BE2C (cell line): ENCODE results near the gene PPP3CA.
"Not testable (repeated sequence)": the region's sequence is repeated elsewhere in the genome, so short reads cannot be mapped to it uniquely, and the experiment has no call there.

Experiments
- DNase-seq: peaks from one replicate; pipeline ENCODE4 v3.0.0-alpha.2; 2020
- H3K27me3 ChIP-seq: fragments of 250-450 bp; sonication (Bioruptor Pico); 2 replicates; pipeline ENCODE4 v1.5.1; 2020; ENCODE audit warnings: mild to moderate bottlenecking
- H3K36me3 ChIP-seq: fragments of 250-450 bp; sonication (Bioruptor Pico); 2 replicates; pipeline ENCODE4 v1.5.1; 2020; ENCODE audit warnings: mild to moderate bottlenecking
- H3K4me1 ChIP-seq: fragments of 250-450 bp; sonication (Bioruptor Pico); 2 replicates; pipeline ENCODE4 v1.5.1; 2020
- H3K4me3 ChIP-seq: 2 replicates; pipeline ENCODE4 v1.5.1; 2011; ENCODE audit warnings: low read depth, low read length
- H3K9me3 ChIP-seq: fragments of 250-450 bp; sonication (Bioruptor Pico); 2 replicates; pipeline ENCODE4 v1.5.1; 2020
- TF ChIP-seq, protein P1 (sequence below): IDR thresholded peaks from 2 replicates; pipeline ENCODE4 v1.5.1; 2012; ENCODE audit warnings: mild to moderate bottlenecking, low read depth, low read length

The PPP3CA gene

GRCh38 chr4:100995671-100996070 lies 351.7 kb downstream of the PPP3CA start:
- Histone ChIP-seq H3K4me3 (no peak overlapping the region), H3K4me1 (no peaks in the 10 kb centered on the region), H3K9me3 (no peaks in the 10 kb centered on the region), H3K36me3 (no peaks in the 10 kb centered on the region), H3K27me3 (no peaks in the 10 kb centered on the region)
- TF ChIP-seq, protein P1, sequence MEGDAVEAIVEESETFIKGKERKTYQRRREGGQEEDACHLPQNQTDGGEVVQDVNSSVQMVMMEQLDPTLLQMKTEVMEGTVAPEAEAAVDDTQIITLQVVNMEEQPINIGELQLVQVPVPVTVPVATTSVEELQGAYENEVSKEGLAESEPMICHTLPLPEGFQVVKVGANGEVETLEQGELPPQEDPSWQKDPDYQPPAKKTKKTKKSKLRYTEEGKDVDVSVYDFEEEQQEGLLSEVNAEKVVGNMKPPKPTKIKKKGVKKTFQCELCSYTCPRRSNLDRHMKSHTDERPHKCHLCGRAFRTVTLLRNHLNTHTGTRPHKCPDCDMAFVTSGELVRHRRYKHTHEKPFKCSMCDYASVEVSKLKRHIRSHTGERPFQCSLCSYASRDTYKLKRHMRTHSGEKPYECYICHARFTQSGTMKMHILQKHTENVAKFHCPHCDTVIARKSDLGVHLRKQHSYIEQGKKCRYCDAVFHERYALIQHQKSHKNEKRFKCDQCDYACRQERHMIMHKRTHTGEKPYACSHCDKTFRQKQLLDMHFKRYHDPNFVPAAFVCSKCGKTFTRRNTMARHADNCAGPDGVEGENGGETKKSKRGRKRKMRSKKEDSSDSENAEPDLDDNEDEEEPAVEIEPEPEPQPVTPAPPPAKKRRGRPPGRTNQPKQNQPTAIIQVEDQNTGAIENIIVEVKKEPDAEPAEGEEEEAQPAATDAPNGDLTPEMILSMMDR = no peak
- no peak for DNase-seq

GRCh38 chr4:100995002-100995401 lies 352.3 kb downstream of the PPP3CA start:
- H3K4me3 ChIP-seq, DNase-seq, H3K27me3 ChIP-seq, H3K9me3 ChIP-seq, H3K36me3 ChIP-seq, H3K4me1 ChIP-seq: not testable (repeated sequence)

- H3K4me3 ChIP-seq, H3K4me1 ChIP-seq, H3K36me3 ChIP-seq, H3K9me3 ChIP-seq, DNase-seq, H3K27me3 ChIP-seq: not testable (repeated sequence)
Observed at GRCh38 chr4:100991332-100992069, 355.8 kb downstream of the PPP3CA start.

DNA sequence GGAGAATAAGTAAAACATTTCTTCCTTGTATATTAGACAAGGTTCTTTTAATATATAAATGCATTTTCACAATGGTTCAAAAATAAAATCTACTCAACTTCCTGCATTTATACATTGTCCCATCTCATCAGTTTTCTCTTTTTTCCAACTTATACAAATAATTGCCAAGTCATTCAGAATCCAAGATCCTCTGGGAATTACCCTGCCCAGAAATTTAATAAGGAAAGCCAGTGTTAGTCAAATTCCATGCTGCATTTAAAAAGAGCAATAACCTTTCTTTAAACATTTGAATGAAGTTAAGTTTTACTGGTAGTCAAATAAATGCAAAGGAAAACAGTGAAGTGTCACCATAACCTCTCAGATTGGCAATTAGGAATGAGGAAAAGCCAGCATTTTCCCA lies 357.9 kb downstream of the PPP3CA start:
- Histone ChIP-seq H3K4me3 (no peak overlapping the region), H3K4me1 (no peaks in the 10 kb centered on the region), H3K27me3 (no peaks in the 10 kb centered on the region), H3K9me3 (no peaks in the 10 kb centered on the region), H3K36me3 (no peaks in the 10 kb centered on the region)
- TF ChIP-seq, protein P1 = no peak
- DNase-seq = no peak

DNA sequence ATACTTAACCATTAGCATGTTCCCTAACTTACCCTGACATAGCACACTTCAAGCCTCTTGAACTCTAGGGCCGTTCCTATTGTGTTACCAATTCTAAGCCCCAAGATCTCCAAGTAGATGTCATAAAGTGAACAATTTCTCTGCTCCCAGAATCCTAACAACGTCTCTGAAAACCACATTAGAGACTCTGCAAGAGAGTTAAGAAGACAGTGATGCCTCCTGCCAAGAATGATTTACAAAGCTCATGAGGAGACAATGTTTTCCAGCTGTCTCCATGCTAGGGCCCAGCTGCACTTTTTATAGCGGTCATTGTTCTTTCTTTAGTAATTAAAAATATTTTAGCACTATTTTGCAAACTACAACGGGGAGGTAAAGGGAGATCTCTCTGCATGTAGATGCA lies 358.4 kb downstream of the PPP3CA start:
- Histone ChIP-seq H3K4me3 (no peak overlapping the region), H3K4me1 (no peaks in the 10 kb centered on the region), H3K36me3 (no peaks in the 10 kb centered on the region), H3K27me3 (no peaks in the 10 kb centered on the region), H3K9me3 (no peaks in the 10 kb centered on the region)
- no peak for DNase-seq
- TF ChIP-seq, protein P1 = no peak

- no peaks in the 10 kb centered on the region for H3K27me3 ChIP-seq
- TF ChIP-seq, protein P1 = no peak
- no peaks in the 10 kb centered on the region for H3K4me1 ChIP-seq
- H3K36me3 ChIP-seq = no peaks in the 10 kb centered on the region
- H3K9me3 ChIP-seq = no peaks in the 10 kb centered on the region
- DNase-seq = no peak
- H3K4me3 ChIP-seq = no peak overlapping the region
Observed at GRCh38 chr4:100986360-100986868, 360.9 kb downstream of the PPP3CA start.

DNA sequence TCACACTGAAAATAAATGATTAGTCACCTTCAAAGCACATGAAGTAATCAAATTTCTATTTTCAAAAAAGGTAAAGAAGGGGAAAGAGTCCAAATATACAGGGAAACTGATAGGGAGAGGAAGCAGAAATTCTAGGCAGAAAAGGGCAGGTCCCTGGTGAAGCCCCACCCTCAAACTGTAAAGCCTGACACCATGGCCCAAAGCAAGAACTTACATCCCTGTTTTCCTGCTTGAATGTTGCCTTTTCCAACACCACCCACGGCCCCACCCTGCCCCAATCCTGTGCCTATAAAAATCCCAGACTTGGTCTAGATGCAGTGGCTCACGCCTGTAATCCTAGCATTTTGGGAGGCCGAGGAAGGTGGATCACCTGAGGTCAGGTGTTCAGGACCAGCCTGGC lies 361.8 kb downstream of the PPP3CA start:
- Histone ChIP-seq H3K9me3 (no peaks in the 10 kb centered on the region), H3K36me3 (no peaks in the 10 kb centered on the region), H3K27me3 (no peaks in the 10 kb centered on the region), H3K4me1 (no peaks in the 10 kb centered on the region), H3K4me3 (no peak overlapping the region)
- TF ChIP-seq, protein P1 = no peak
- DNase-seq = no peak
